Rectal smooth muscle tissue (tissue), 1 donor: ENCODE results near the gene WIPF3.
"Not testable (repeated sequence)": the region's sequence is repeated elsewhere in the genome, so short reads cannot be mapped to it uniquely, and the experiment has no call there.

Source experiments
- H3K27ac ChIP-seq: one replicate; pipeline ENCODE4 v1.7.0; 2013; ENCODE audit warnings: low read depth, low read length, inconsistent platforms
- H3K27me3 ChIP-seq: one replicate; pipeline ENCODE4 v1.7.0; 2013; ENCODE audit warnings: low read length; ENCODE audit not compliant: control insufficient read depth, insufficient read depth
- H3K36me3 ChIP-seq: one replicate; pipeline ENCODE4 v1.7.0; 2013; ENCODE audit warnings: low read length; ENCODE audit not compliant: control insufficient read depth, insufficient read depth
- H3K4me1 ChIP-seq: one replicate; pipeline ENCODE4 v1.7.0; 2013; ENCODE audit warnings: low read length; ENCODE audit not compliant: control insufficient read depth, insufficient read depth
- H3K4me3 ChIP-seq: one replicate; pipeline ENCODE4 v1.7.0; 2013; ENCODE audit warnings: low read length
- H3K9ac ChIP-seq: one replicate; pipeline ENCODE4 v1.7.0; 2013; ENCODE audit warnings: low read length

WIPF3 gene

DNA sequence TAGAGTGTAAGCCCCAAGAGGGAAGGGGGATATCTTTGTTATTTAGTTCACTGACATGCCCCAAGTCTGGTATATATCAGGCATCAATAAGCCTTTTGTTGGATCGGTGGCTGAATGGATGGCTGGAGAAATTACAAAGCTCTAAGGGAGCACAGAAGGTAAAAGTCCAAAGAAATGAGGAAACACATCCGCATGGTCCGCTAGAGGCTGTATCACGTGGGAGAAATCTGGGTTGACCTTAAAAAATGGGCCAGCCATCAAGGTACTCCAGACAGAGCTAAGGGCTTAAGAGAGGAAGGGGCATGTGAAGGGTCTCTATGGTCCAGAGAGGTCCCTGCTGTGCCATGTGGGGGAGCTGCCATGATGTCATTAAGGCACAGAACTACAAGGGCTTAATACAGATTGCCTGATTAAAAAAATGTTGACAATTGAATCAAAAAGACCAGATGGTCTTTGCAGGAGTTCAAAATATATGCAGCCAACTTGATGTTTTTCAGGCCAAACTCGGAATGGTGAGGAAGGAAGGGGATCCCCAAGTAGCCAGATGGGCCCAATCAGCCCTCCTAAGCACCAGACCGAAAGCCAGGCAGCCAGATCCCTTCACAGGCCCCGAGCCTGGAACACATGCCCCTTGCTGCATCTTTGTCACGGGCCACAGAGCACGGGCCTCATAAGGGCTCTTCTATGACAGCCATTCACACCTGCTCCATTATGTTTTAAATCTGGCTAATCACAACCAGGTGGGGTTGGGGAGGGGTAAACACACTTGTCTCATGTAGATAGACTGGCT is 151.4 kb downstream of the WIPF3 start:
- Histone ChIP-seq H3K4me1 (no peaks in the 10 kb centered on the region), H3K4me3 (no peak overlapping the region), H3K27me3 (no peaks in the 10 kb centered on the region), H3K36me3 (no peaks in the 10 kb centered on the region), H3K27ac (no peak overlapping the region), H3K9ac (no peak overlapping the region)

DNA sequence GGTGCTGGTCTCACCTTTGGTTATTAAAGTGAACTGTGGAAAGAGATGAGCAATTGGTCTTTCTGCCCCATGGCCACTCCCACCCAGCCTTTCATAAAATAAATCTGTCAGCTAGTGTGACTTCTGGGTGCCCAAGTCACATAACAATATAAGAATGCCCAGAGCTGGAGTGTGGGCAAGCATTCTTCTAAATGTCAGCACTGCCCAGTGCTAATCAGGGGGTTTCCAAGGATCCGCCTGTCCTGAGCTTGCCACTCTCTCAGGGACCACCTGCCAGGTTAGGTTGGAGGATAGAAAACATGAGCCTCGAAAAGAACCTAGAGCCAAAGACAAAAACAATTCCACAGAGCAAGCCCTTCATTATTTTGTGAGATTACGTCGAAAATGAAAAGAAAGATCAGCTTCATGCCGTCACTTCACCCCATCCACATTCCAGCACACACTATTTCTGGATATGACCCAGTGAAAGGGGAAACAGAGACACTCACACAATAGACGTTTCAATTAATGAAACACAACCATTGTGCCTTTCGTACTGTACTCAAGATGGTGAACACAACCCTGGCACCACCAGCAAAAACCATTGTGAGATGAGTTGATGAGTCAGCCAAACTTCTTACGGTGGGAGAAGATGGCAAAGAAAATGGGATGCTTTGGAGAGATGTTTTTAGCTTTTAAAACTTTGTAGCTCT is 152.5 kb downstream of the WIPF3 start:
- Histone ChIP-seq H3K27ac (no peak overlapping the region), H3K36me3 (no peaks in the 10 kb centered on the region), H3K9ac (no peak overlapping the region), H3K27me3 (no peaks in the 10 kb centered on the region), H3K4me1 (no peaks in the 10 kb centered on the region), H3K4me3 (no peak overlapping the region)

DNA sequence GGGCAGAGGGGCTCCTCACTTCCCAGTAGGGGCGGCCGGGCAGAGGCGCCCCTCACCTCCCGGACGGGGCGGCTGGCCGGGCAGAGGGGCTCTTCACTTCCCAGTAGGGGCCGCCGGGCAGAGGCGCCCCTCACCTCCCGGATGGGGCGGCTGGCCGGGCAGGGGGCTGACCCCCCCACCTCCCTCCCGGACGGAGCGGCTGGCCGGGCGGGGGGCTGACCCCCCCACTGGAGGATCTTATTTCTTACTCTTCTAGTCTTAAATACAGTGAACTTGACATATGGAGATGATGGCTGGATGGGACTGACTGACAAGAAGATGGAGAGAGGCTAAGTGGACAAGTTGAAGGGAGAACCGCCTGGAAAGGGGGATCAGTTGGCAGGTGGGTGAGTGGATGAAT is 155.3 kb downstream of the WIPF3 start:
- H3K36me3 ChIP-seq, H3K27ac ChIP-seq, H3K9ac ChIP-seq, H3K4me3 ChIP-seq, H3K27me3 ChIP-seq, H3K4me1 ChIP-seq: not testable (repeated sequence)

DNA sequence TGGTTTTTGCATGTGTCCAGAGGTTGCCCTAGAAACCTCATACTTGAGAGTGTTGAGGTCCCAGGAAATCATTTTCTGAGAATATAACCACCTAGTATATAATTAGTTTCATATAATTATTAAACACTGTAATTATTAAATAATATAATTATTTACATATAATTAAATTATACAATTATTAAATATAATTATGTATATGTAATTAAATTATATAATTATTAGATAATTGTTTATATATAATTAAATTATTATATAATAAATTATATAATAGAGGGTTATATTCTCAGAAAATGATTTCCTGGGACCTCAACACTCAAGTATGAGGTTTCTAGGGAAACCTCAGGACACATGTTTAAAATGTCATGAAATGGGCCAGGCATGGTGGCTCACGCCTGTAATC is 155.7 kb downstream of the WIPF3 start:
- Histone ChIP-seq H3K9ac (no peak overlapping the region), H3K27me3 (no peaks in the 10 kb centered on the region), H3K4me1 (no peaks in the 10 kb centered on the region), H3K36me3 (no peaks in the 10 kb centered on the region), H3K4me3 (no peak overlapping the region), H3K27ac (no peak overlapping the region)

DNA sequence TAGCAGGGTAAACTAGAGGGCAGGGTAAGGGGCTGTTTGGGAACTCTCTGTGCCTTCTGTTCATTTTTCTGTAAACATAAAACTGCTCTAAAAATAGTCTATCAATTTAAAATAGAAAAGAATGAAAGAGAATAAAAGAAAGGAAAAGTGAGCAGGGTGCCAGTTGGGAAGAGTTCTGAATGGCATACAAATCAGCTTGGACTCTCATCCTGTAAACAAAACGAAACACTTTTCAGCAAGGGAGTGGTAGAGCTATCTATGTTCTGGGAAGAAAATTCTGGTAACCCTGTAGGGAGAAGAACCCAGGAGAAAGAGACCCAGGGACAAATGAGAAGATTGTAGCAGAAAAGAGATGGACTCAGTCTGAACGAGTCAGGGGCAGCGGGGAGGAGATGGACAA is 158.7 kb downstream of the WIPF3 start:
- Histone ChIP-seq H3K27ac (no peak overlapping the region), H3K36me3 (no peaks in the 10 kb centered on the region), H3K9ac (no peak overlapping the region), H3K27me3 (no peaks in the 10 kb centered on the region), H3K4me1 (no peaks in the 10 kb centered on the region), H3K4me3 (no peak overlapping the region)
